Chondrocyte (in vitro differentiated cells): Measurements from ENCODE around the gene ITPRID1. TPM values are rescaled to one million over a fixed set of nuclear protein-coding genes. Genes with fewer than 3 reads are reported as not detected.

Source experiments
- DNase-seq: peaks from one replicate; pipeline ENCODE4 v3.0.0; 2021; ENCODE audit warnings: mixed read lengths, low spot score
- H3K27ac Mint-ChIP-seq: one replicate; pipeline ENCODE4 v1.8.0; 2021; ENCODE audit warnings: mild to moderate bottlenecking, moderate library complexity, mixed read lengths; ENCODE audit not compliant: unreplicated experiment
- H3K27me3 Mint-ChIP-seq: 2 replicates; pipeline ENCODE4 v1.8.0; 2021; ENCODE audit warnings: low read depth, mixed read lengths
- H3K36me3 Mint-ChIP-seq: 2 replicates; pipeline ENCODE4 v1.8.0; 2021; ENCODE audit warnings: low read depth, mixed read lengths
- H3K4me1 Mint-ChIP-seq: 2 replicates; pipeline ENCODE4 v1.8.0; 2021; ENCODE audit warnings: low read depth, mild to moderate bottlenecking, mixed read lengths
- H3K4me3 Mint-ChIP-seq: one replicate; pipeline ENCODE4 v1.8.0; 2021; ENCODE audit warnings: mild to moderate bottlenecking, moderate library complexity, mixed read lengths; ENCODE audit not compliant: unreplicated experiment
- H3K9me3 Mint-ChIP-seq: 2 replicates; pipeline ENCODE4 v1.8.0; 2021; ENCODE audit warnings: low read depth, mixed read lengths
- total RNA-seq: library from RNA; stranded (reverse); gene quantifications from 3 replicates; pipeline ENCODE4 v1.2.1, GENCODE V29; 2021
- TF ChIP-seq, protein P1 (sequence below): fragments of 200-600 bp; sonication (generic); IDR thresholded peaks from 2 replicates; pipeline ENCODE4 v1.5.0; 2021; ENCODE audit warnings: antibody characterized with exemption, mild to moderate bottlenecking, moderate library complexity

Gene ITPRID1
- total RNA-seq, 1 donor from 2014 or later = not detected

DNA sequence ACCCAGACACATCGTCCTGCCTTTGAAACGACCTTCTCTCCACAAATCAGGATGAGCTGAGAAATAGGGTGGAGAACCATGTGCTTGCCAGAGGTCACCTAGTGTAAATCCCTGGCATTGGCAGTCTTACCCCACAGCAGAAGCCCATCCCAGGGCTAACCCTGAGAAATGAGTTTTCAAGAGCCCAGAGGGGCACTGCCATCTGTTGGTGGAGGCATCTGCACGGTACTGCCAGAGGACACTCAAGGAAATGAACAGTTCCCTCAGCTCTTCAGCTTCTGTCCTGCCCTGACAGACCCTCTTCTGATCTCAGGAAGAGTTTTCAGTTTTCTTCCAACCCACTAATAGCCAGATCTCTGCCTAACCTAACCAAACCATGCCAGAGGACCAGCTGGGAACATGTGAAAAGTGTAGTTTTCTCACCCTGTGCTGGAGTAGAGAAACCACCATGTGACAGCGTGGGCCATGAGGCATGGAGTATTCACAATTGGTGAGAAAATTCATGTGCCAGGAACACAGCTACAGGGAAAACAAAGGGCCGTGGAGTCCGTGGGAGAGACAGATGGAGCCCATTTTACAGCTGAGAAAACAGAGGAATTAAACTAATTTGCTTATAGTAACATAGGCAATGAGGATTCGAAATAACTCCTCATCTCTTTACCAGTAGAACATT is 37.7 kb upstream of the ITPRID1 start:
- Mint-ChIP-seq H3K4me1 (peaks cover 3% of the 10 kb centered on the region), H3K36me3 (no peaks in the 10 kb centered on the region), H3K27me3 (peaks cover 25% of the 10 kb centered on the region), H3K4me3 (no peak overlapping the region), H3K9me3 (no peaks in the 10 kb centered on the region), H3K27ac (no peak overlapping the region)
- DNase-seq = no peak
- TF ChIP-seq, protein P1, sequence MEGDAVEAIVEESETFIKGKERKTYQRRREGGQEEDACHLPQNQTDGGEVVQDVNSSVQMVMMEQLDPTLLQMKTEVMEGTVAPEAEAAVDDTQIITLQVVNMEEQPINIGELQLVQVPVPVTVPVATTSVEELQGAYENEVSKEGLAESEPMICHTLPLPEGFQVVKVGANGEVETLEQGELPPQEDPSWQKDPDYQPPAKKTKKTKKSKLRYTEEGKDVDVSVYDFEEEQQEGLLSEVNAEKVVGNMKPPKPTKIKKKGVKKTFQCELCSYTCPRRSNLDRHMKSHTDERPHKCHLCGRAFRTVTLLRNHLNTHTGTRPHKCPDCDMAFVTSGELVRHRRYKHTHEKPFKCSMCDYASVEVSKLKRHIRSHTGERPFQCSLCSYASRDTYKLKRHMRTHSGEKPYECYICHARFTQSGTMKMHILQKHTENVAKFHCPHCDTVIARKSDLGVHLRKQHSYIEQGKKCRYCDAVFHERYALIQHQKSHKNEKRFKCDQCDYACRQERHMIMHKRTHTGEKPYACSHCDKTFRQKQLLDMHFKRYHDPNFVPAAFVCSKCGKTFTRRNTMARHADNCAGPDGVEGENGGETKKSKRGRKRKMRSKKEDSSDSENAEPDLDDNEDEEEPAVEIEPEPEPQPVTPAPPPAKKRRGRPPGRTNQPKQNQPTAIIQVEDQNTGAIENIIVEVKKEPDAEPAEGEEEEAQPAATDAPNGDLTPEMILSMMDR = no peak

DNA sequence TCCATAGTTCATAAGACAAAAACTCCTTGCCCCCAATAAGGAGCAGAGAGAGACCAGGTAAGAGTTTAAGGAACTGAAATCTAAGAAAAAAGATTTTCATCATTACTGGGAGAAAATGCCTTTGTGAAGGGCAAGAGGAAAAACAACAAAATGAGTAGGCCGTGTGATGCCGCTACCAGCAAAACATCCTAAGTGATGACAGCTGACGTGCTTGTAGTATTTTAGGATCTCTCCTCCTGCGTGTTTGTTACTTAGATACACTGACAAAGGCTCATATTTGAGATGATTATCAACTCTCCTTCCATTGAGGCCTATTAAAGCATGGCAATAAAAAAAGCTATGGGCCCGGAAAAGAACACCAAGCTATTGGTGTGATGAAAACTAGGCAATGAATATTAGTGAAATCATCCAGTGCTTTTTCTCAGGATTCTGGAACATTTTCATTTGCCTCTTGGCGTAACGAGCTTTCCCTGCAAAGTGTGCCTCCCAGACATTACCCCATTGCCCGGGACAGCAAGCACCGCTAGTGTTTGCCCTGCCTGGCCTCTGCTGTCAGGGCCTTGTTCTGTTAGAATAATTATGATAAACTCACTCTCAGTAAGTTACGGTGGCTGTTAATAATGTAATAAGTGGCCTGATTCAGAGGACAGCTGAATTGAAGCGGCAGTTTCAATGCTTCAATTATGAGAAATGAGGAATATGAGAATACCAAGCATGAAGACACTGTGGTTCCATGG is 36.8 kb upstream of the ITPRID1 start:
- Mint-ChIP-seq H3K27me3 (peaks cover 19% of the 10 kb centered on the region), H3K27ac (no peak overlapping the region), H3K9me3 (no peaks in the 10 kb centered on the region), H3K36me3 (no peaks in the 10 kb centered on the region), H3K4me1 (peaks cover 3% of the 10 kb centered on the region), H3K4me3 (no peak overlapping the region)
- TF ChIP-seq, protein P1 = no peak
- no peak for DNase-seq

DNA sequence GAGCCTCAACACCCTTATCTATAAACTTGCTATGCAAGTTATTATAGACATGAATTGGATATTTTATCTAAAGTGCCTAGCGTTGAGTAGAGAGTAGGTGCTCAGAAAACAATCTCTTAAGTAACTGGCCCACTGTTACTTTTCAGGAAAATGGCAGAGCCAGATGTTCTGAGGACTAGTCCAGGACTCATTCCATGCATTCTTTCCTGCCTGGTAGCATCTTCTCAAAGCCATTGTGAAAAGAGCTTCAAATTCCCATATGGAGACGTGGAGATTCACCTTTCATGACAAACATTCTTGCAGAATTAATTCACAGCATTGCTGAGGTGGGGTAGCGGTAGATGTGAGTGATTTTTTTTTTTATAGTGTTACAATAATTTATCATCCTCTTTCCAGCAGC is 35.9 kb upstream of the ITPRID1 start:
- H3K27me3 Mint-ChIP-seq = peaks cover 23% of the 10 kb centered on the region
- no peak for DNase-seq

DNA sequence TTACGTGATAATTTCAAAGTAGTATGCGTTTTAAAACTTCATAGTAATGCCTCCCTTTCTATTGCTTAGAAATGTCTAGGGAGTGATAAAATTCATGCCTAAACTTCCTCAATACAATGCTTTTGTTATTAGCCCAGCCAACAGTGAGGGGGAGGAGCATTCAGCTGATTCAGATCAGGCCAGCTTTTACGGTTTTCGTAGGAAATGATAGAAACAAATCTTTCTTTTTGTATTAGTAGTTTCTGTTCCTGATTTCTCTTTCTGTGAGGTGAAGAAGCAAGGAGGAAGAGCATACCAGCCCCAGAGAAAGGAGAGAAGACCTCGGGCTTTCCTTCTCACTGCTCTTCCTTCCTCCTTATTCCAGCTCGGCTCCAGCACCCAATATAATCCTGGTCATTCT is 35.2 kb upstream of the ITPRID1 start:
- no peaks in the 10 kb centered on the region for H3K36me3 Mint-ChIP-seq

More for the DNA sequence above, 35.9 kb upstream of the ITPRID1 start:
- Mint-ChIP-seq H3K4me3 (no peak overlapping the region), H3K27ac (no peak overlapping the region), H3K36me3 (no peaks in the 10 kb centered on the region), H3K9me3 (no peaks in the 10 kb centered on the region), H3K4me1 (peaks cover 3% of the 10 kb centered on the region)
- TF ChIP-seq, protein P1 = no peak

DNA sequence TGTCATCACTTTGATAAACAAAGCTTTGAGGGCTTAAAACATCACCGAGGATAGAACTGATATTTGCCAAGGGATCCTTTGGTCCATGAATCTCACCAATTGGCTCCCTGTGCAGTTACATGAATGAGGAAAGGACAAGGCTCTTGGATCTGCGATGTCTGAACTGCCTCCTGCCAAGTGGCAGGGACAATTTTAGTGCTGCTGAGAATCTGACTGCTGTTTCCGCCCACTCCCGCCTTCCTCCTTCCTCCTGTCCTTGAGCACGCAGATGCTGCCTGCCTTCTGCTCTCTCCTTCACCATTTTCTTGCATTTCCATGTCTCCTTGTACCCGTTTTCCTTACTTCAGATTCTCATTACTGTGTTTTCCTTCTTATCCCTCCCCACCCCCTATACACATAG is 26.8 kb upstream of the ITPRID1 start:
- no peaks in the 10 kb centered on the region for H3K4me1 Mint-ChIP-seq
- no peak for DNase-seq
- no peak overlapping the region for H3K4me3 Mint-ChIP-seq
- no peak overlapping the region for H3K27ac Mint-ChIP-seq
- peaks cover 2% of the 10 kb centered on the region for H3K9me3 Mint-ChIP-seq
- TF ChIP-seq, protein P1 = no peak
- peaks cover 7% of the 10 kb centered on the region for H3K27me3 Mint-ChIP-seq
- H3K36me3 Mint-ChIP-seq = no peaks in the 10 kb centered on the region

More for the DNA sequence above, 35.2 kb upstream of the ITPRID1 start:
- Mint-ChIP-seq H3K4me1 (peaks cover 3% of the 10 kb centered on the region), H3K9me3 (no peaks in the 10 kb centered on the region), H3K4me3 (no peak overlapping the region), H3K27me3 (peaks cover 17% of the 10 kb centered on the region), H3K27ac (no peak overlapping the region)
- DNase-seq = no peak
- TF ChIP-seq, protein P1 = no peak
